OCI-LY7 (cell line): ENCODE data around the gene VWA5B2.

Experiments
- EZH2phosphoT487 ChIP-seq: fragments of 200-600 bp; sonication (generic); IDR thresholded peaks from 2 replicates; pipeline ENCODE4 v1.6.1; 2018; ENCODE audit warnings: low read depth, borderline replicate concordance, mild to moderate bottlenecking, mixed run types, antibody characterized with exemption, low read length, moderate library complexity, mixed read lengths
- TF ChIP-seq, protein P1 (sequence below): fragments of 200-600 bp; sonication (generic); conservative IDR thresholded peaks from 2 replicates; pipeline ENCODE4 v1.5.1; 2014; ENCODE audit warnings: mild to moderate bottlenecking, antibody characterized with exemption, low read length, moderate library complexity, mixed read lengths

DNA sequence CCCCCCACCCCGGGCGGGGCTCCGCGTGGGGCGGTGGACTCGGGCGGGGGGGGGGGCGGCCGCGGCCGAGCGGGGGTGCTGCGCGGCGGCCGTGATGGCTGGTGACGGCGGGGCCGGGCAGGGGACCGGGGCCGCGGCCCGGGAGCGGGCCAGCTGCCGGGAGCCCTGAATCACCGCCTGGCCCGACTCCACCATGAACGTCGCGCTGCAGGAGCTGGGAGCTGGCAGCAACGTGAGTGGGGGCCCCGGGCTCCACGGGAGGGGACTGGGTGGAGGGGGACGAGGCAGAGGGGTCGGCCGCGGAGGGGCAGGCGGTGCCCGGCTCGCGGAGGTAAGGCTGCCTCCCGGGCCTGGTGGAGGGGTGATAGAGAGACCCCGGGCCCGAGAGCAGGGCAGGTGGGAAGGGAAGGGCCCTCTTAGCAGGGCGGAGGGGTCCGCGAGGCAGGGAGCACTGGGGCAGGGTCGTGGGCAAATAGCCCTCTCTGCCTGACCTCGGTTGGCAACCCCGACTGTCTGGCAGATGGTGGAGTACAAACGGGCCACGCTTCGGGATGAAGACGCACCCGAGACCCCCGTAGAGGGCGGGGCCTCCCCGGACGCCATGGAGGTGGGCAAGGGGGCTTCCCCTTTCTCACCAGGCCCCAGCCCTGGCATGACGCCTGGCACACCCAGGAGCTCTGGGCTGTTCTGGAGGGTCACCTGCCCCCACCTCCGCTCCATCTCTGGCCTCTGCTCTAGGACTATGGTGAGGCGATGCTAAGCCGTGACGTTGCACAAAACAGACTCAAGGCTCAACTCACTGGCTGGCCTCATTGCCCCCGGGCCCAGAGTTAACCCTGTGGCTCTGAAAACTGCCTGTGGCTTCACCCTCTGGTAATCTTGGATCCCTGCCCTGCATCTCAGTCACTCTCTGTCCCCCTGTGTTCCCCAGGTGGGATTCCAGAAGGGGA, 46.9 kb downstream of the VWA5B2 start, which contains the start of gene ECE2:
- TF ChIP-seq, protein P1, sequence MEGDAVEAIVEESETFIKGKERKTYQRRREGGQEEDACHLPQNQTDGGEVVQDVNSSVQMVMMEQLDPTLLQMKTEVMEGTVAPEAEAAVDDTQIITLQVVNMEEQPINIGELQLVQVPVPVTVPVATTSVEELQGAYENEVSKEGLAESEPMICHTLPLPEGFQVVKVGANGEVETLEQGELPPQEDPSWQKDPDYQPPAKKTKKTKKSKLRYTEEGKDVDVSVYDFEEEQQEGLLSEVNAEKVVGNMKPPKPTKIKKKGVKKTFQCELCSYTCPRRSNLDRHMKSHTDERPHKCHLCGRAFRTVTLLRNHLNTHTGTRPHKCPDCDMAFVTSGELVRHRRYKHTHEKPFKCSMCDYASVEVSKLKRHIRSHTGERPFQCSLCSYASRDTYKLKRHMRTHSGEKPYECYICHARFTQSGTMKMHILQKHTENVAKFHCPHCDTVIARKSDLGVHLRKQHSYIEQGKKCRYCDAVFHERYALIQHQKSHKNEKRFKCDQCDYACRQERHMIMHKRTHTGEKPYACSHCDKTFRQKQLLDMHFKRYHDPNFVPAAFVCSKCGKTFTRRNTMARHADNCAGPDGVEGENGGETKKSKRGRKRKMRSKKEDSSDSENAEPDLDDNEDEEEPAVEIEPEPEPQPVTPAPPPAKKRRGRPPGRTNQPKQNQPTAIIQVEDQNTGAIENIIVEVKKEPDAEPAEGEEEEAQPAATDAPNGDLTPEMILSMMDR: no peak
- no peak for TF ChIP-seq EZH2phosphoT487
